GM10266 (cell line): ENCODE measurements around the gene ADAMTS10.
"Not testable (repeated sequence)": the region's sequence is repeated elsewhere in the genome, so short reads cannot be mapped to it uniquely, and the experiment has no call there.

Experiments used
- DNase-seq: peaks from one replicate; pipeline ENCODE4 v3.0.0; 2012; ENCODE audit errors: extremely low spot score
- TF ChIP-seq, protein P1 (sequence below): IDR thresholded peaks from 2 replicates; pipeline ENCODE4 v1.5.1; 2012; ENCODE audit warnings: mild to moderate bottlenecking, low read depth; ENCODE audit not compliant: control insufficient read depth, insufficient read depth; ENCODE audit errors: missing control alignments

ADAMTS10 gene

DNA sequence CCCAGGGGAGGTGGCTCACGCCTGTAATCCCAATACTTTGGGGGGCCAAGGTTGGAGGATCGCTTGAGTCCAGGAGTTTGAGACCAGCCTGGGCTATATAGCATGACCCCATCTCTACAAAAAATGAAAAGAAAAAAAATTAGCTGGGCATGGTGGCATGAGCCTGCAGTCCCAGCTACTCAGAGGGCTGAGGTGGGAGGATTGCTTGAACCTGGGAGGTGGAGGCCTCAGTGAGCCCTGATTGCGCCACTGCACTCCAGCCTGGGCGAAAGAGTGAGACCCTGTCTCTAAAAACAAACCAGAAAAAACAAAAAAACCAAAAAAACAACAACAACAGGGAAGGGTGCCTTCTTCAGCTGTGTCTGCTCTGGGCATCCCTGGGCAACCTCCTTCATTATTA is 32.8 kb downstream of the ADAMTS10 start:
- no peak for DNase-seq
- TF ChIP-seq, protein P1, sequence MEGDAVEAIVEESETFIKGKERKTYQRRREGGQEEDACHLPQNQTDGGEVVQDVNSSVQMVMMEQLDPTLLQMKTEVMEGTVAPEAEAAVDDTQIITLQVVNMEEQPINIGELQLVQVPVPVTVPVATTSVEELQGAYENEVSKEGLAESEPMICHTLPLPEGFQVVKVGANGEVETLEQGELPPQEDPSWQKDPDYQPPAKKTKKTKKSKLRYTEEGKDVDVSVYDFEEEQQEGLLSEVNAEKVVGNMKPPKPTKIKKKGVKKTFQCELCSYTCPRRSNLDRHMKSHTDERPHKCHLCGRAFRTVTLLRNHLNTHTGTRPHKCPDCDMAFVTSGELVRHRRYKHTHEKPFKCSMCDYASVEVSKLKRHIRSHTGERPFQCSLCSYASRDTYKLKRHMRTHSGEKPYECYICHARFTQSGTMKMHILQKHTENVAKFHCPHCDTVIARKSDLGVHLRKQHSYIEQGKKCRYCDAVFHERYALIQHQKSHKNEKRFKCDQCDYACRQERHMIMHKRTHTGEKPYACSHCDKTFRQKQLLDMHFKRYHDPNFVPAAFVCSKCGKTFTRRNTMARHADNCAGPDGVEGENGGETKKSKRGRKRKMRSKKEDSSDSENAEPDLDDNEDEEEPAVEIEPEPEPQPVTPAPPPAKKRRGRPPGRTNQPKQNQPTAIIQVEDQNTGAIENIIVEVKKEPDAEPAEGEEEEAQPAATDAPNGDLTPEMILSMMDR = no peak

- peak; percentile 60 for DNase-seq
- TF ChIP-seq, protein P1 = no peak
Observed at GRCh38 chr19:8577247-8577646, 33.3 kb downstream of the ADAMTS10 start, which contains the start of gene MYO1F. Gene MYO1F, minus strand, starts transcription at chr19:8577442. Its CDS starts 133 bp downstream, at chr19:8577309.

DNA sequence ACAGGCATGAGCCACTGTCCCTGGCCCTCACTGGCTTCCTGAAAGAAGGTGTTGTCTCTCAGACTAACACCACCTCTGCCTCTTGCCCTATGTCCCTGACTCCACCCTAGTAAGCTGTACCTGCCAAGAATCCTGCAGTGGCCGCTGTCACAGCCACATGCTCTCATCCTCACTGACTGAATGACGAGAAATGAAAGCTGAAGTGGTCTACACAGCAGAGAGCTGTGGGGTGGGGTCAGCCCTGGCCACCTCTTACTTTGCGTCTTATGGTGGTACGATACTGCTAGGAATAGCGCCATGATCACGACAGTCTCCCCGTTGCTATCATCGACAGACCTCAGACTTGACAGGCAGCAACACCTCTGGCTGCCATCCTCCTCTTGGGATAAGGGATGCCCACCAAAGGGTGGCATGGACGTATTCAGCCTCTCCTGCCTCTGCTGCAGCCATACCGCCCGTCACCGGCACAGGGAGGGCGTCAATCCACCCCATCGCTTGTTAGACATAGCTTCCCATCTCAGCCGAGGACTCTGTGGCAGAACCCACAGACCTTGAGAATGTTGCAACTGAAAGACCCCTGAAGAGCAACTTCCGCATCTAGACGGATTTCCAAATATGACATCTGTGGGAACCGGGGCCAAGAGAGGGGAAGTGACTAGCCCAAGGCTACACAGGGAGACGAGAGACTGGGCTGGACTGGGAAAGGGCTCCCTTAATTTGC is 34.1 kb downstream of the ADAMTS10 start:
- TF ChIP-seq, protein P1 = no peak
- DNase-seq = no peak

DNA sequence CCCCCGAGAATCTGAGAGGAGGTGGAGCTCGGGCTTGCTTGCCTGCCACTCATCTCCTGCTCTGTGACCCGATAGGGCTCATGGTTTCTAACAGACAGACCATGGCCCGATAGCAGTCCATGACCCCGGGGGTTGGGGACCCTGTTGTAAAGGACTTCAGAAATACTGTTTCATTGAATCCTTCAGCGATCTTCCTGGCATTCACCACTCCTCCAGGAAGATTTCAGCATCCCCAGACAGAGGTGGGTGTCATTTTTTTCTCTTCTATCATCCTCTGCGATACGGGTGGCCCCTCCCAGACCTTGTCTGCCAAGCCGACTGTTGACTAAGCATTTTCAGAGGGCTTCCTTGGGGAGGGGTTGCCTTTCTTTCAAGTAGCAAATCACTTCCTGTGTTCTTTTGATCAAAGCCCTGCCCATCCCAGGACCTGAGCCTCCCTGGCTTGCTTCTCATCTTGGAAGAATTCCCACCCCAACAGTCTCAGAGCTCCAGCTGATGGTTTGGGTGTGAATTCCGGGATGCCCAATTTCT is 35.0 kb downstream of the ADAMTS10 start:
- TF ChIP-seq, protein P1 = no peak
- DNase-seq = no peak

GRCh38 chr19:8574619-8574922 is 35.9 kb downstream of the ADAMTS10 start:
- not testable (repeated sequence) for DNase-seq

DNA sequence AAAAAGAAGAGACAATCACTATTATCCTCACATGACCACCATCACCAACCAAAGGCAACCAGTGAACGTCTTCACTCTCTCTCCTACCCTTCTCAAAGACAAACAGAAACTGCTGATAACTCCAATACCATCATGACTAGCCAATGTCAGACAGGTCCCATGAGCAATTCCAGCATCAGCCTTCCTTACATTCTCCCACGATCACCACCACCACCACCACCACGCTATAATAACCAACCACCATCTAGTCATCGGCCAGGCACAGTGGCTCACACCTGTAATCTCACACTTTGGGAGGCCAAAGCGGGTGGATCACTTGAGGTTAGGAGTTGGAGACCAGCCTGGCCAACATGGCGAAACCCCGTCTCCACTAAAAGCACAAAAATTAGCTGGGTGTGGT is 37.2 kb downstream of the ADAMTS10 start:
- TF ChIP-seq, protein P1 = no peak
- DNase-seq = no peak

DNA sequence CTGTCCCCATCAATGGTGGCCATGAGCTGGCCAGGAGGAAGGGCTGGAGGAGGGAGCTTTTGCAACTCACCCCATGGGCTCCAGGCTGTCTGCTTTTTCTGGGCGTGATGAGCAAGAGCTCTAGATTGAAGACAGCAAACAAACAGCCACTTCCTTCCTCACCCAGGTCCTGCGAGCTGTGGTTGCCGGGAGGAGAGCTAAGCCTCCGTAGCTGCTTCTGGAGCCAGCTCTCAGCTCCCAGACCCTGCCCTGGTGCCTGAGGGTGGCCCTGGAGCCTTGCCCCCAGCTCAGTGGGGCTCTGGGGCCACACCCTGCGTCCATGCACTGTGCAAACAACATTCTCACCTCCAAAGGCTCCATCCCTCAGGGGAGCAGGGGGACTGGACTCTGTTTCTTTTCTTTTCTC is 39.5 kb downstream of the ADAMTS10 start:
- no peak for DNase-seq

More for the DNA sequence above, 39.5 kb downstream of the ADAMTS10 start:
- TF ChIP-seq, protein P1 = no peak
